HEK293 (cell line): ENCODE data around the gene NCAPG.
"Not testable (repeated sequence)": the region's sequence is repeated elsewhere in the genome, so short reads cannot be mapped to it uniquely, and the experiment has no call there.

Experiments
- CTCF ChIA-PET: fragments of 350-600 bp; formaldehyde crosslinking; extraction: SDS; loops from one replicate; lab custom pipeline; 2021; ENCODE audit warnings: antibody characterized with exemption; lab: Yijun Ruan, JAX
- POLR2A ChIA-PET: fragments of 300-600 bp; formaldehyde crosslinking; extraction: SDS; loops from one replicate; lab custom pipeline; 2020; ENCODE audit warnings: antibody characterized with exemption, inconsistent platforms; lab: Yijun Ruan, JAX
- H3K27ac ChIP-seq: fragments of 200-500 bp; sonication (Bioruptor generic); 2 replicates; pipeline ENCODE4 v1.5.1; 2014; ENCODE audit warnings: low read depth, low read length, control low read depth, inconsistent platforms; ENCODE audit errors: extremely low read depth
- H3K36me3 ChIP-seq, 2 experiments: fragments of 200-500 bp in 1 of 2; sonication (Bioruptor generic) in 1 of 2; 1 replicate in 1 of 2; 2 replicates in 1 of 2; pipeline ENCODE4 v1.5.1; 2014 to 2017; ENCODE audit warnings: inconsistent platforms in 2 of 2, low read length in 2 of 2; ENCODE audit not compliant: control insufficient read depth in 2 of 2, insufficient read depth in 1 of 2
- H3K4me1 ChIP-seq: fragments of 200-500 bp; sonication (Bioruptor generic); 2 replicates; pipeline ENCODE4 v1.5.1; 2014; ENCODE audit warnings: mild to moderate bottlenecking, low read length, inconsistent platforms; ENCODE audit not compliant: control insufficient read depth, insufficient read depth
- H3K4me3 ChIP-seq: 2 replicates; pipeline ENCODE4 v1.5.1; 2011; ENCODE audit warnings: low read depth, mild to moderate bottlenecking, control low read depth, low read length, moderate library complexity
- H3K9me3 ChIP-seq: fragments of 200-500 bp; sonication (Bioruptor generic); 2 replicates; pipeline ENCODE4 v1.5.1; 2014; ENCODE audit warnings: low read depth, low read length, inconsistent platforms; ENCODE audit not compliant: control insufficient read depth, insufficient read depth
- GFI1B ChIP-seq: fragments of 450-650 bp; formaldehyde crosslinking; IDR thresholded peaks from 2 replicates; pipeline ENCODE4 v1.5.1; 2016; ENCODE audit warnings: missing biosample characterization, missing genetic modification characterization
- GLI2 ChIP-seq: fragments of 450-650 bp; formaldehyde crosslinking; IDR thresholded peaks from 2 replicates; pipeline ENCODE4; 2017; ENCODE audit warnings: missing biosample characterization, missing genetic modification characterization, low read depth, borderline replicate concordance
- GLI4 ChIP-seq: fragments of 450-650 bp; formaldehyde crosslinking; IDR thresholded peaks from 2 replicates; pipeline ENCODE4 v1.5.1; 2016; ENCODE audit warnings: missing biosample characterization, missing genetic modification characterization
- GLIS1 ChIP-seq: fragments of 450-650 bp; formaldehyde crosslinking; IDR thresholded peaks from 2 replicates; pipeline ENCODE4 v1.5.1; 2016; ENCODE audit warnings: missing biosample characterization, missing genetic modification characterization
- HOXA7 ChIP-seq: sonication (generic); formaldehyde crosslinking; IDR thresholded peaks from 2 replicates; pipeline ENCODE4 v1.8.1; 2022; ENCODE audit warnings: missing genetic modification reagents, borderline replicate concordance
- IKZF3 ChIP-seq: fragments of 450-650 bp; IDR thresholded peaks from 2 replicates; pipeline ENCODE4 v1.5.0; 2018; ENCODE audit warnings: missing biosample characterization, mild to moderate bottlenecking, missing genetic modification characterization, moderate library complexity
- KLF16 ChIP-seq: fragments of 450-650 bp; formaldehyde crosslinking; IDR thresholded peaks from 2 replicates; pipeline ENCODE4 v1.5.1; 2017; ENCODE audit warnings: missing biosample characterization, missing genetic modification characterization
- KLF9 ChIP-seq: fragments of 450-650 bp; formaldehyde crosslinking; IDR thresholded peaks from 2 replicates; pipeline ENCODE4 v1.5.1; 2016; ENCODE audit warnings: missing biosample characterization, missing genetic modification characterization, low read depth
- OSR2 ChIP-seq: fragments of 450-650 bp; formaldehyde crosslinking; IDR thresholded peaks from 2 replicates; pipeline ENCODE4 v1.5.1; 2016; ENCODE audit warnings: missing biosample characterization, missing genetic modification characterization
- YY1 ChIP-seq: fragments of 450-650 bp; formaldehyde crosslinking; IDR thresholded peaks from 2 replicates; pipeline ENCODE4 v1.5.1; 2018; ENCODE audit warnings: missing biosample characterization, missing genetic modification characterization
- ZEB2 ChIP-seq: fragments of 450-650 bp; formaldehyde crosslinking; IDR thresholded peaks from 2 replicates; pipeline ENCODE4 v1.5.1; 2016; ENCODE audit warnings: missing biosample characterization, missing genetic modification characterization
- ZFP3 ChIP-seq: fragments of 450-650 bp; formaldehyde crosslinking; IDR thresholded peaks from 2 replicates; pipeline ENCODE4 v1.5.1; 2016; ENCODE audit warnings: low read depth, missing biosample characterization, missing genetic modification characterization
- ZFP41 ChIP-seq: fragments of 450-650 bp; formaldehyde crosslinking; IDR thresholded peaks from 2 replicates; pipeline ENCODE4 v1.5.1; 2016; ENCODE audit warnings: missing biosample characterization, missing genetic modification characterization, borderline replicate concordance
- ZNF157 ChIP-seq: fragments of 450-650 bp; formaldehyde crosslinking; IDR thresholded peaks from 2 replicates; pipeline ENCODE4 v1.5.1; 2016; ENCODE audit warnings: missing biosample characterization, missing genetic modification characterization
- ZNF214 ChIP-seq: fragments of 450-650 bp; formaldehyde crosslinking; IDR thresholded peaks from 2 replicates; pipeline ENCODE4 v1.5.1; 2017; ENCODE audit warnings: missing biosample characterization, mild to moderate bottlenecking, missing genetic modification characterization, borderline replicate concordance
- ZNF221 ChIP-seq: fragments of 450-650 bp; formaldehyde crosslinking; IDR thresholded peaks from 2 replicates; pipeline ENCODE4 v1.5.1; 2017; ENCODE audit warnings: missing biosample characterization, missing genetic modification characterization, borderline replicate concordance
- ZNF266 ChIP-seq: fragments of 450-650 bp; formaldehyde crosslinking; IDR thresholded peaks from 2 replicates; pipeline ENCODE4 v1.5.1; 2016; ENCODE audit warnings: missing biosample characterization, missing genetic modification characterization, low read depth
- ZNF391 ChIP-seq: fragments of 450-650 bp; formaldehyde crosslinking; IDR thresholded peaks from 2 replicates; pipeline ENCODE4 v1.5.1; 2016; ENCODE audit warnings: low read depth, missing biosample characterization, missing genetic modification characterization, borderline replicate concordance
- ZNF555 ChIP-seq: fragments of 450-650 bp; formaldehyde crosslinking; conservative IDR thresholded peaks from 2 replicates; pipeline ENCODE4 v1.5.1; 2017; ENCODE audit warnings: missing biosample characterization, mild to moderate bottlenecking, missing genetic modification characterization, inconsistent platforms
- ZNF558 ChIP-seq: fragments of 450-650 bp; formaldehyde crosslinking; IDR thresholded peaks from 2 replicates; pipeline ENCODE4 v1.5.1; 2016; ENCODE audit warnings: missing biosample characterization, missing genetic modification characterization
- ZNF626 ChIP-seq: fragments of 450-650 bp; sonication (Bioruptor Pico); formaldehyde crosslinking; IDR thresholded peaks from 2 replicates; pipeline ENCODE4 v1.5.1; 2018; ENCODE audit warnings: missing biosample characterization, missing genetic modification characterization, inconsistent platforms
- ZNF664 ChIP-seq: fragments of 450-650 bp; formaldehyde crosslinking; IDR thresholded peaks from 2 replicates; pipeline ENCODE4 v1.5.1; 2016; ENCODE audit warnings: missing biosample characterization, missing genetic modification characterization
- ZNF707 ChIP-seq: fragments of 450-650 bp; formaldehyde crosslinking; IDR thresholded peaks from 2 replicates; pipeline ENCODE4 v1.5.1; 2016; ENCODE audit warnings: missing biosample characterization, missing genetic modification characterization
- TF ChIP-seq, protein P1 (sequence below): fragments of 450-650 bp; formaldehyde crosslinking; IDR thresholded peaks from 2 replicates; pipeline ENCODE4 v1.5.1; 2016; ENCODE audit warnings: missing biosample characterization, missing genetic modification characterization
- TF ChIP-seq, protein P2 (sequence below): fragments of 450-650 bp; formaldehyde crosslinking; IDR thresholded peaks from 2 replicates; pipeline ENCODE4 v1.5.1; 2016; ENCODE audit warnings: missing biosample characterization, missing genetic modification characterization

The NCAPG gene

DNA sequence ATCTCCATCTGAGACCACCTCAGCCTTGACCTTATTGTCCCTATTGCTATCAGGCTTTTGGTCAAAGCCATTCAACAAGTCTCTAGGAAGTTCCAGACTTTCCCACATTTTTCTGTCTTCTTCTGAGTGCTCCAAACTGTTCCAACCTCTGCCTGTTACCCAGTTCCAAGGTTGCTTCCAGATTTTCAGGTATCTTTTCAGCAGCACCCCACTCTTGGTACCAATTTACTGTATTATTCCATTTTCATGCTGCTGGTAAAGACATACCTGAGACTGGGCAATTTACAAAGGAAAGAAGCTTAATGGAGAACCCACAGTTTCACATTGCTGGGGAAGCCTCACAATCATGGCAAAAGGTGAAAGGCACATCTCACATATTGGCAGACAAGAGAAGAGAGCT, 51.1 kb downstream of the NCAPG start:
- POLR2A ChIA-PET, CTCF ChIA-PET, H3K4me1 ChIP-seq, H3K36me3 ChIP-seq, H3K9me3 ChIP-seq, H3K4me3 ChIP-seq, H3K27ac ChIP-seq: not testable (repeated sequence)
- peak; percentile 89 for TF ChIP-seq ZNF707 (tag by site-specific recombination)

DNA sequence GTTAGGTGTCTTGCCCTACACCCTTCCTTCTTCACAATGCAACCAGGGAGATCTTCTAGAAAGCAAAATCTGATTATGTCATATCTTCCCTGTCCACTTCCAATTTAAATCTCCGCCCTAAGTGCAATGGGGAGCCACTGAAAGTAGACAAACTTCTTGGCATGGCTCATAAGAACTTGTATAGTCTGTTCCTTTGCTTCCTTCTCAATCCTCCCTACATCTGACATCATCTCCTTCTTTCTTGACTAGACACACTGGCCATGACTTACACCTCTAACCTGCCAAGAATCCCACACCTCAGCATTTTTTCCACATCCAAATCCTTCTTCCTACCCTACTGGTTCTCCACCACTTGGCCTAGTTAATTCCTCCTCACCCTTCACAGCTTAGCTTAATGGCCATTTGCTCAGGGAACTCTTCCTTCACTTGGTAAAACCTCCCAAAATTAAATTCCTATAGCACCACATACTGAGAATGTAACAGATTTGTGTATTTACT, 55.1 kb downstream of the NCAPG start:
- H3K4me3 ChIP-seq, result no peak overlapping the region
- no peak overlapping the region for H3K27ac ChIP-seq
- no peaks in the 10 kb centered on the region for H3K4me1 ChIP-seq
- ChIA-PET CTCF (no interaction called here), POLR2A (interaction anchor here (0.5 kb wide), 1 partner anchor 154 kb away, joined by 6 read pairs; no protein-coding TSS in a partner anchor)
- no peaks in the 10 kb centered on the region for H3K36me3 ChIP-seq
- H3K9me3 ChIP-seq, result no peaks in the 10 kb centered on the region
- TF ChIP-seq ZNF555 (tag by site-specific recombination), result no peak
- TF ChIP-seq ZFP3 (tag by site-specific recombination), result no peak
- TF ChIP-seq GLI2 (tag by site-specific recombination), result no peak
- no peak for TF ChIP-seq KLF16 (tag by site-specific recombination)
- no peak for TF ChIP-seq KLF9 (tag by site-specific recombination)
- no peak for TF ChIP-seq OSR2

DNA sequence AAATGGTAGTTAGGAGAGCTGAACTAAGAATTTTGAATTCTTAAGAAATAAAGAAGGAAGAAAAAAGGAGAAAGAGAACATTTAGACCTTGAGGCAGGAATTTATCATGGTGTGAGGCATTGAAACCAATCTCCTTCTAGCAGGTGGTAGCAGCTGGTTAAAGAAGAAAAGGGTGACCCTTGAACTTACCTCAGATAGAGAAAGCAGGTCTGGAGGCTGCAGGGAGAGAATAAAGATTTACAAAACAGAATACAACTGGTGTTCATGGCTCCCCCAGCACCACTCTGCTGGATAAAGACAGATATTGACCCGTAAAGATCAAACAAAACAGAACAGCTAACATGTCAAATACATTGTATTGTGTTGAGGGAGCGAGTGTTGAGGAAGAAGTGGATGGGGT, 56.0 kb downstream of the NCAPG start:
- Histone ChIP-seq H3K4me1 (no peaks in the 10 kb centered on the region), H3K27ac (no peak overlapping the region), H3K36me3 (no peaks in the 10 kb centered on the region), H3K9me3 (no peaks in the 10 kb centered on the region), H3K4me3 (no peak overlapping the region)
- ChIA-PET CTCF (interaction anchor here (0.6 to 0.7 kb wide), 2 partner anchors 499 to 1589 kb away, joined by 3 read pairs; no protein-coding TSS in a partner anchor), POLR2A (no interaction called here)
- TF ChIP-seq ZNF391 (tag by site-specific recombination), result no peak
- no peak for TF ChIP-seq ZNF266 (tag by site-specific recombination)
- no peak for TF ChIP-seq ZNF221
- TF ChIP-seq HOXA7, result no peak
- TF ChIP-seq ZNF214, result no peak
- no peak for TF ChIP-seq YY1
- TF ChIP-seq, protein P1, sequence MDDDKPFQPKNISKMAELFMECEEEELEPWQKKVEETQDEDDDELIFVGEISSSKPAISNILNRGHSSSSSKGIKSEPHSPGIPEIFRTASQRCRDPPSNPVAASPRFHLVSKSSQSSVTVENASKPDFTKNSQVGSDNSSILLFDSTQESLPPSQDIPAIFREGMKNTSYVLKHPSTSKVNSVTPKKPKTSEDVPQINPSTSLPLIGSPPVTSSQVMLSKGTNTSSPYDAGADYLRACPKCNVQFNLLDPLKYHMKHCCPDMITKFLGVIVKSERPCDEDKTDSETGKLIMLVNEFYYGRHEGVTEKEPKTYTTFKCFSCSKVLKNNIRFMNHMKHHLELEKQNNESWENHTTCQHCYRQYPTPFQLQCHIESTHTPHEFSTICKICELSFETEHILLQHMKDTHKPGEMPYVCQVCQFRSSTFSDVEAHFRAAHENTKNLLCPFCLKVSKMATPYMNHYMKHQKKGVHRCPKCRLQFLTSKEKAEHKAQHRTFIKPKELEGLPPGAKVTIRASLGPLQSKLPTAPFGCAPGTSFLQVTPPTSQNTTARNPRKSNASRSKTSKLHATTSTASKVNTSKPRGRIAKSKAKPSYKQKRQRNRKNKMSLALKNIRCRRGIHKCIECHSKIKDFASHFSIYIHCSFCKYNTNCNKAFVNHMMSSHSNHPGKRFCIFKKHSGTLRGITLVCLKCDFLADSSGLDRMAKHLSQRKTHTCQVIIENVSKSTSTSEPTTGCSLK, result no peak
- no peak for TF ChIP-seq ZFP41
- TF ChIP-seq GFI1B (tag by site-specific recombination), result no peak
- no peak for TF ChIP-seq ZNF664

DNA sequence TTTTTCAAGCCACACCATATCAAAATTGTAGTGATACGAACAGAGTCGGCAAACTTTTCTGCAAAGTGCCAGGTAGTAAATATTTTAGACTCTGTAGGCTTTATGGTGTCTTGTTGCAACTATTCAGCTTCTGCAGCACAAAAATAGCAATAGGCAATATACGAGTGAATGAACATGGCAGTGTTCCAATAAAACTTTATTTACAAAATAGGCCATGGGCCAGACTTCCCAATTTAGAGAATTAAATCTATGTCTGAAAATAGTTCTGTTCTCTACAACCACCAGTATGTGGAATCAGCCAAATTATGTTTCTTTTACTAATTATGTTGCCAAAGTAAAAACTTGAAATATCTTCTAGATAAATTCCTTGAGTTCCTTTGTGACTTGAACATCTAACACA, 56.5 kb downstream of the NCAPG start:
- Histone ChIP-seq H3K9me3 (no peaks in the 10 kb centered on the region), H3K36me3 (no peaks in the 10 kb centered on the region), H3K27ac (no peak overlapping the region), H3K4me3 (no peak overlapping the region), H3K4me1 (no peaks in the 10 kb centered on the region)
- CTCF ChIA-PET, result interaction anchor here (0.7 kb wide), 1 partner anchor 1590 kb away, joined by 3 read pairs; no protein-coding TSS in a partner anchor
- POLR2A ChIA-PET, result no interaction called here
- TF ChIP-seq GLIS1 (tag by site-specific recombination), result no peak
- TF ChIP-seq IKZF3 (tag by site-specific recombination), result no peak
- TF ChIP-seq, protein P2, sequence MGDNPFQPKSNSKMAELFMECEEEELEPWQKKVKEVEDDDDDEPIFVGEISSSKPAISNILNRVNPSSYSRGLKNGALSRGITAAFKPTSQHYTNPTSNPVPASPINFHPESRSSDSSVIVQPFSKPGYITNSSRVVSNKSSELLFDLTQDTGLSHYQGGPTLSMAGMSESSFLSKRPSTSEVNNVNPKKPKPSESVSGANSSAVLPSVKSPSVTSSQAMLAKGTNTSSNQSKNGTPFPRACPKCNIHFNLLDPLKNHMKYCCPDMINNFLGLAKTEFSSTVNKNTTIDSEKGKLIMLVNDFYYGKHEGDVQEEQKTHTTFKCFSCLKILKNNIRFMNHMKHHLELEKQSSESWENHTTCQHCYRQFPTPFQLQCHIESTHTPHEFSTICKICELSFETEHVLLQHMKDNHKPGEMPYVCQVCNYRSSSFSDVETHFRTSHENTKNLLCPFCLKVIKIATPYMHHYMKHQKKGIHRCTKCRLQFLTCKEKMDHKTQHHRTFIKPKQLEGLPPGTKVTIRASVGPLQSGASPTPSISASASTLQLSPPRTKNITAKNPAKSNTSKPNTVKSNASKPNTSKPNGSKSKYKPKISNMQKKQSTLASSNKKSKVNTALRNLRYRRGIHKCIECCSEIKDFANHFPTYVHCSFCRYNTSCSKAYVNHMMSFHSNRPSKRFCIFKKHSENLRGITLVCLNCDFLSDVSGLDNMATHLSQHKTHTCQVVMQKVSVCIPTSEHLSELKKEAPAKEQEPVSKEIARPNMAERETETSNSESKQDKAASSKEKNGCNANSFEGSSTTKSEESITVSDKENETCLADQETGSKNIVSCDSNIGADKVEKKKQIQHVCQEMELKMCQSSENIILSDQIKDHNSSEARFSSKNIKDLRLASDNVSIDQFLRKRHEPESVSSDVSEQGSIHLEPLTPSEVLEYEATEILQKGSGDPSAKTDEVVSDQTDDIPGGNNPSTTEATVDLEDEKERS (tag by site-specific recombination), result no peak
- TF ChIP-seq ZEB2 (tag by site-specific recombination), result no peak
- no peak for TF ChIP-seq GLI4
- no peak for TF ChIP-seq ZNF626 (tag by site-specific recombination)
- TF ChIP-seq ZFP3 (tag by site-specific recombination), result no peak
- no peak for TF ChIP-seq ZNF555 (tag by site-specific recombination)
- TF ChIP-seq ZNF558 (tag by site-specific recombination), result no peak
- no peak for TF ChIP-seq ZNF157 (tag by site-specific recombination)
